Occipital lobe (tissue), 2 donors: ENCODE results near the gene RMND5B. TPM values are rescaled to one million over a fixed set of nuclear protein-coding genes. Genes with fewer than 3 reads are reported as not detected.
"Not testable (repeated sequence)": the region's sequence is repeated elsewhere in the genome, so short reads cannot be mapped to it uniquely, and the experiment has no call there.

Experiments
- DNase-seq: peaks from one replicate; lab custom pipeline; 2025; lab: John Stamatoyannopoulos, UW
- total RNA-seq: library from RNA; depleted of rRNA; stranded (reverse); fragments of >200 nt; gene quantifications from one replicate; pipeline ENCODE4 v1.2.3, GENCODE V29; 2014

RMND5B gene
- total RNA-seq, 1 donor from 2014 or later = 19.3 TPM

- DNase-seq = no peak
These were observed 16.9 kb upstream of the RMND5B start for GRCh38 chr5:178113841-178114324.

DNA sequence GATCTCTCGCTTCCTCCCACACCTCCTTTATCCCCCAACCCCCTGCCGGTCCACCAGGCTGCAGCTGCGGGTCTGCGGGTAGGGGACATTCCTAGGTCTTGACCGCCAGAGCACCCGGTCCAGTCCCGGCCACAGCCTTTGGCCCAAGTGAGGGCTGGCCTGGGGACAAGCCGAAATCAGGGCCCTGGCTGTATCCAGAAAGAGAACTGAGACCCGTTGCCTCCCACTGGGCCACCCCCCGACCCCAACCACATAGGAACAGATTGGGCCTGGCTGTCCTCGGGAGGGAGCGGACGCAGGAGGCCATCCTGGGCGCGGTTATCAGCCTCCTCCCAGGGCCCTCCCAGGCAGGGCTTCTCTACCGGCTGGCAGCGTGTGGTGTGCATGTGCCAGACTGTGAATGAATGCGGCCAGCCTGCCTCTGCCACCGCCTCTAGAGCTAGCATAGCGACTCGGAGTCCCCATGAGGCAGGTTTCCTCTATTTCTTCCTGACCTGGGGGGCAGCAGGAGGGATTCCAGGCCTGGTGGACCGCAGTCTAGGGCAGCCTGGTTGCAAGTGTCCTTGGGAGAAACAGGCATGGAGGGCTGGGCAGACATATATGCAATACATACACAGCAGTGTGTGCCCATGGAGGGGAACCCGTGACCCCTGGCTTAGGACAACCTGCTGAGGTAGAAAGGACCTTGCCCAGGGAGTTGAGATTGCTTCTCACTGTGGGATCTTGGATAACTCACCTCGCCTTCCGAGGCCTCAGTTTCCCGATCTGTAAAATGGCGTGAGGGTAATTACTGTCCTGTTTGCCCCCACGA is 16.3 kb upstream of the RMND5B start:
- DNase-seq = no peak

DNA sequence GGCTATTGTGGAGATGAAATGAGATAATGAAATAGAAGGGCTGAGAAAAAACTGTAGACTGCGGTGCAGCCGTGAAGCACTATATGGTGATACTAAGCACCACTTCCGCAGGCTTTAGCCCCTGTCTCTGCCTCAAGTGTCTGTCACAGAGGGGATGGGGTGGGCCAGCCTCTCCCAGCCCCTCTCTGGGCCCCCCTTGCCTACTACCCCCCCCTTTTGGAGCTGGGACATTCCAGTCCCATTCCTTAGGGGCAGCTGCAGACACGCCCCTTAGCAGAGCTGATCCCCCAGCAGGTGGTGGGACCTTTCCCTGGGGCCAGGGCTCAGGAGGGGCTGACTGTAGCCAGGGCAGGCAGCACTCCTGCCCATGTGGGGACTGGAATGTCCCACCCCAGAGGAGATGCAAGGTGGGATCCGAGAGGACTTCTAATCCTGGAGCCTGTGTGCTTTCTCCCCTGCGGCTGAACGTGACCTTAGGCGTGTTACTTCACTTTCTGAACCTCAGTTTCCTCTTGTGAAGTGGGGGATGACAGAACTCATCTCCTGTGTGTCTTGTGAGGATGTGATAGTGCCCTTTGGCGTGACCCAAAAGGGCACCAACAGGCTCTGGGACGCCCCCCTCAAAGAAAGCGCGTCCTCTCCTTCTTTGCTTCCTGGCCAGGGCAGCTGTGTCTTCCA is 15.5 kb upstream of the RMND5B start:
- no peak for DNase-seq

GRCh38 chr5:178115814-178116142 is 15.0 kb upstream of the RMND5B start:
- no peak for DNase-seq

GRCh38 chr5:178116143-178116885 is 14.5 kb upstream of the RMND5B start:
- DNase-seq = no peak

GRCh38 chr5:178117923-178118701 is 12.7 kb upstream of the RMND5B start:
- no peak for DNase-seq

GRCh38 chr5:178119915-178120606 is 10.8 kb upstream of the RMND5B start:
- DNase-seq = no peak

- DNase-seq = peak; percentile 57
These were observed 10.0 kb upstream of the RMND5B start for GRCh38 chr5:178120607-178121357.

GRCh38 chr5:178121391-178122276 is 9.2 kb upstream of the RMND5B start:
- no peak for DNase-seq

DNA sequence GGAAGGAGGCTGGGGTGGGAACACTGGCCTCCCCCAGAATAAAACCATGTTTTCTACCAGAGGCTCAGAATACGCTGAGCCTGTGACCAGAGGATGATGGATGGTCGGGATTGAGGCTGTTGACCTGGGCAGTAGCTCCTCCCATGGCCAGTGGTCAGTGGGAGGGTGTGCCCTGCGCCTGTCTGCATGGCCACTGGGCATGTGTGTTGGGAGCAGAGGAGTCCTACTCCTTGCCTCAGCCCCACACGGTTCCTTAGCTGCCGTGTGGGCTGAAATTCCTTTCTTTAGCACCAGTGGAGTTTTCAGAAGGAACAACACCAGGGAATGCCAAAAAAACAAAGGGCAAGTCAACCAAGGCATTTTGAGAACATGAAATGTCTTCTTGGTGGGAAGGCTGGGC is 8.5 kb upstream of the RMND5B start:
- DNase-seq = no peak

- DNase-seq = no peak
These were observed 7.5 kb upstream of the RMND5B start for GRCh38 chr5:178123094-178123965.

DNA sequence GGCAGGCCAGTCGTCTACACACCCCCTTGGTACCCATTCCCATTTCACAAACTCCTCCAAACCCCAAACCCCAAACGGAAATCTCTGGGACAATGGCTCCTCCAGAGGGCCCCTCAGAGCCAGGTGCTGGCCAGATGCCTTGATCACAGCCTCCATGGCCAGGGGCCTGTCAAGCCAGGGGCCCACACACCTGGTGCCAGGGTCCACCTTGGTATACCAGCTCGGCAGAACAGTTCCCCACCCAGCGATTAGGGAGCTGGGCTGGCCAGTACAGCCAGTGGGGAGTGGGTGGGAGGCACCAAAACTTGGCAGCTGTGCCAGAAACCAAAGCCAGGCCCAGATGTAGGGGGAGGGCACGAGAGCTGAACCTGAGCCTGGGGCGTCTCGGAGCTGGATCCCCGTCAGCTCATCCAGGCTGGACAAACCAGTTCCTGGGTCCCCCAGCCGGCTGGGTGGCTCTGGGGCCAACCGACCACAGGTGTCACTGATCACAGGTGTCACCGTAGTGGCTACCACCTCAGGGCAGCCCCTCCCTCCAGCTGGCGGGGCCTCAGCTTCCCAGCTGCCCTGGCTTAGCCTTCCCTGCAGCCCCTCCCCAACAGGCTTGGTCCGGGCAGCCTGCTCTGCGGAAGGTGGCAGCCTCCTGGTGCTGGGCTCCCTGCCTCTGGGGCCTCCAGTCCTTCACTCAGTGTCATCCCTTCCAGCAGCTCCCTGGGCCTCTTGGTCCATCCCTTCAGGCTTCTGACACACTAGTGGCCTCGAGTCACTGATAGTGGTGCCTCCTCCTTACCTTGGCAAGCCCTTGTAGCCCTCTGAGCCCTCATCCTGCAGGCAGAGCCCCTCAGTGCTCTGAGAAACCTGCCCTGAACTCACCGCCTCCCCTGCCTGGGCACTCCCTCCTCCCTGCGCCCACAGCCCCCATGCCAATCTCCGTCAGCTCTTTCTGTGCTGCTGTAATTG is 6.6 kb upstream of the RMND5B start:
- no peak for DNase-seq

GRCh38 chr5:178125253-178125906 is 5.4 kb upstream of the RMND5B start:
- DNase-seq = no peak

GRCh38 chr5:178126556-178126955 is 4.3 kb upstream of the RMND5B start:
- no peak for DNase-seq

- DNase-seq = not testable (repeated sequence)
These were observed 3.4 kb upstream of the RMND5B start for GRCh38 chr5:178127300-178128009.

- no peak for DNase-seq
These were observed 1.5 kb upstream of the RMND5B start for GRCh38 chr5:178129296-178129695.
